COLO829 (cell line): ENCODE measurements around the gene ZNF286A.
"Not testable (repeated sequence)": the region's sequence is repeated elsewhere in the genome, so short reads cannot be mapped to it uniquely, and the experiment has no call there.

Experiments used
- DNase-seq: peaks from one replicate; pipeline ENCODE4 v3.0.0; 2012; ENCODE audit warnings: low spot score

ZNF286A gene

GRCh38 chr17:15699937-15700336 lies 385 bp downstream of the ZNF286A start:
- DNase-seq = not testable (repeated sequence)

DNA sequence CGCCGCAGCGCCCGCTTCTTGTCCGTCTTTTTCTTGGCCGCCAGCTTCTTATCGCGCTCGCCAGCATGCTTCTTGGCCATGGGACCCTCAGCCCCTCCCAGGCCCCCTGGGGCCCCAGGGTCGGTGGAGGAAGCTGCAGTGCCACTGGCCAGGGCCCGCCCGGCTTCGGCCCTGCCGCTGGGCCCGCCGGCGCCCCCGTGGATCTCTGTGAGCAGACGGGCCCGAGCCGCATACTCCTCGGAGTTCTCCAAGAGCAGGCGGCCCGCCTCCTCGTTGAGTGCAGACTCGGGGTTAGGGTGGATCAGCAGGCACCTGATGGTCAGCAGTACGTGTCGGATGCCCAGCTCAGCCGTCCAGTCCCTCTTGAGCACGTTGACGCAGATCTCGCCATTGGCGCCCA lies 4.7 kb downstream of the ZNF286A start:
- DNase-seq = not testable (repeated sequence)

DNA sequence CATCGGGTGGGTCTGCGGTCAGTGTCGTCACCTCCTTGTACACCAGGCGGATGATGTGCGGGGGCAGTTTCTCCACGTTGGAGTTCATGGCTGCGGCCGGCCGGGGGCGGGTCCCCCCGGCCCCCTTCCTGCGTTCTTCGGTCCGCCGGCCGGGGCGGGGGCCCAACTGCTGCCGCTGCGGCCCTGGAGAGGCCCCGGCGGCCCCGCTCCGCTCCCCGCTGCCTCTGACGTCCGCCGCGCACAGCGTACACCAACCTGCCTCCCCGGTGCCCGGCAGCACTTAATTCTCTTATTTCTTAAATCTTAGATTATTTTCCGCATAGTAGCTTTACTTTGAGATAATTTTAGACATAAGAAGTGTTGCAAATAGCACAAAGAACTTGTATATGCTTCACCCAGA lies 5.3 kb downstream of the ZNF286A start:
- DNase-seq = not testable (repeated sequence)

DNA sequence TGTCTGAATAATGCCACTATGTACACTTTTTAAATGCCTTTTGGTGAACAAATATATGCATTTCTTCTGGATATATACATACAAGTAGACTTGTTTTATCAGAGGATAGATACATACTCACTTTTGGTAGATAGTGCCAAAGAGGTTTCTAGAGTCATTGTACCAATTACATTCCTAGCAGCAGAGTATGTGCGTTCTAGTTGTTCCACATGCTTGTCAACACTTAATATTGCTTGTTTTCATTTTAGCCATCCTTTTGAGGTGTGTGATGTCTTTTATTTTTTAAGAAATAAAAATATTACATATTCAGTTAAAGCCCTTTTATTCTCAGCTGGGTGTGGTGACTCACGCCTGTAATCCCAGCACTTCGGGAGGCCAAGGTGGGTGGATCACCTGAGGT lies 9.3 kb downstream of the ZNF286A start:
- not testable (repeated sequence) for DNase-seq

DNA sequence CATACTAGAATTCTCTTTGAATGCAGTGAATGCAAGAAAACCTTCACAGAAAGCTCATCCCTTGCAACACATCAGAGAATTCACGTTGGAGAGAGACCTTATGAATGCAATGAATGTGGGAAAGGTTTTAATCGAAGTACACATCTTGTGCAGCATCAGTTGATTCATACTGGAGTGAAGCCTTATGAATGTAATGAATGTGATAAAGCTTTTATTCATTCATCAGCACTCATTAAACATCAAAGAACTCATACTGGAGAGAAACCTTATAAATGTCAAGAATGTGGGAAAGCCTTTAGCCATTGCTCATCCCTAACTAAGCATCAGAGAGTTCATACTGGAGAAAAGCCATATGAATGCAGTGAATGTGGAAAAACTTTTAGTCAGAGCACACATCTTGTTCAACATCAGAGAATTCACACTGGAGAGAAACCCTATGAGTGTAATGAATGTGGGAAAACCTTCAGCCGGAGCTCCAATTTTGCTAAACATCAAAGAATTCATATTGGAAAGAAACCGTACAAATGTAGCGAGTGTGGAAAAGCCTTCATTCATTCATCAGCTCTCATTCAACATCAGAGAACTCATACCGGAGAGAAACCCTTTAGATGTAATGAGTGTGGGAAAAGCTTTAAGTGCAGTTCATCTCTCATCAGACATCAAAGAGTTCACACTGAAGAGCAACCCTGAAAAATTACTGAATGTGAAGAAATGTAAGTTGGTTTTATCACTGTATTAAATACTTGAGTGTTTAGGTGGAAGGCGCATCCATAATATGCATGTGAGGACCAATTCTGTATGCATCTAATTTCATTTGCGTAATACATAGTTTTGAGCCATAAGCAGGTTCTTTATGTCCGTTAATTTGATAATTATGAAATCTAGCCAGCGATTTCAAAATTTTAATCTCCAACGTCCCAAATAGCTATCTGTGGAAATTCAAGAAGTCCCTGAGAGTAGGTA lies 17.3 kb downstream of the ZNF286A start:
- DNase-seq = not testable (repeated sequence)

DNA sequence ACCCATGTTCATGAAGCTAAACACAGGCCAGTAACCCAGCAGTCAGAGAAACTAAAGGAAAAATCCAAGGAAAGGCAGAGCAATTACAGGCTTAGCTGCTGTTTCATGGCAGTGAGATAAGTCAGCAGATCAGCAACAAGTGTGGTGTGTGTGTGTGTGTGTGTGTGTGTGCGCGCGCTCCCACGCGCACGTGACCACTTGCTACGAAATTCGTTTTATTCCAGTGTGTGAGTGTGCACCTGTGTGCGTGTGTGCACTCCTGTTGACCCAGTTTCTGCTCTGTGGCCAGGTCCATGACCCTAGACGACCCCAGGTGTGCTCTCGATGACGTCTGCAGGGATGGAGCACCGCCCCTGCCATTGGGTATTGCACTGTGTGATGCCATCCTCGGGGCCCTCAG lies 31.0 kb downstream of the ZNF286A start:
- DNase-seq = not testable (repeated sequence)

DNA sequence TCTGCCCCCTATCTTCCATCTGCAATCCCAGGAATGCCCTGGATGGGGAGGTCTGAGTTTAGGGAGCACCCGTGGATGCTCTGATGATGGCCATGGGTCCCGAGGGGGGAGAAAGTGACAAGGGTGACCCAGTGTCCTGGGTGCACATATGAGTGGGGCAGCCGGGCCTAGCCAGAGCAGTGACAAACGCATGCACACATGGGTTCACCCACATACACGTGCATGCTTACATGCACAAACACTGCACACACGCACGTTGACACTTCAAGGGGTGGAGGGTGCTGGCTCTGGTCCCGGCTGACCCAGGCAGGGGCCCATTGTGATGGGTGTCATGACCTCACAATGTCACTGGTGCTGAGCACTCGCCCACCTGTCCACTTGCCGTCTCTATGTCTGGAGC lies 32.3 kb downstream of the ZNF286A start, which contains the start of gene TBC1D26:
TBC1D26 (plus strand) TSS at position 384 of the 400 bp plus-strand sequence. CDS start 3,066 bp downstream, outside the sequence.
- not testable (repeated sequence) for DNase-seq

DNA sequence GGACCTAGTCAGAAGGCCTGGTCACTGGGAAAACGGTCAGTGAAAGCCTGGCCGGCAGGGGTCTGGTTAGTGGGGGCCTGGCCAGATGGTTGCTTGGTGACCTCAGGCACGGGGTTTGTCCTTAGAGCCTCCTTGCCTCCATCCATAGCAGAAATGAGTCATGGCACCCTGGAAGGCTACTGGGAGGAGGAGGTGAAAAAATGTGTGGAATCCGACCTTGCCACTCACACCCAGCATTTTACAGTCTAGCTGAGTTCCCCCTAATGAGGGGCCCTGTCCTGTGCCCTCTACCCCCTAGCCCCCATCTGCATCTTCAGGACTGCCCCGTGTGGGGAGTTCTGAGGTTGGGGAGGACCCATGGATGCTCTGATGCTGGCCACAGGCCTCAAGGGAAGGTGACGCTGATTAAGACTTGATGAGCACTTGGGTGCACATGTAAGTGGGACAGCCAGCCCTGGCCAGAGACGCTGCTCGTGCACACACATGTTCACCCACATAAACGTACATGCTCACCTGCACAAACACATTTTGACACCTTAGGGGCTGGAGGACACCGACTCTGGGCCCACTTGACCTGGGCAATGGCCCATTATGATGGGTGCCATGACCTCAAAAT lies 33.7 kb downstream of the ZNF286A start:
- not testable (repeated sequence) for DNase-seq

GRCh38 chr17:15736578-15736977 lies 37.0 kb downstream of the ZNF286A start:
- DNase-seq = not testable (repeated sequence)

GRCh38 chr17:15738066-15738465 lies 38.5 kb downstream of the ZNF286A start:
- no peak for DNase-seq

- not testable (repeated sequence) for DNase-seq
Observed at GRCh38 chr17:15739259-15739658, 39.7 kb downstream of the ZNF286A start.

GRCh38 chr17:15740041-15740440 lies 40.5 kb downstream of the ZNF286A start:
- not testable (repeated sequence) for DNase-seq

DNA sequence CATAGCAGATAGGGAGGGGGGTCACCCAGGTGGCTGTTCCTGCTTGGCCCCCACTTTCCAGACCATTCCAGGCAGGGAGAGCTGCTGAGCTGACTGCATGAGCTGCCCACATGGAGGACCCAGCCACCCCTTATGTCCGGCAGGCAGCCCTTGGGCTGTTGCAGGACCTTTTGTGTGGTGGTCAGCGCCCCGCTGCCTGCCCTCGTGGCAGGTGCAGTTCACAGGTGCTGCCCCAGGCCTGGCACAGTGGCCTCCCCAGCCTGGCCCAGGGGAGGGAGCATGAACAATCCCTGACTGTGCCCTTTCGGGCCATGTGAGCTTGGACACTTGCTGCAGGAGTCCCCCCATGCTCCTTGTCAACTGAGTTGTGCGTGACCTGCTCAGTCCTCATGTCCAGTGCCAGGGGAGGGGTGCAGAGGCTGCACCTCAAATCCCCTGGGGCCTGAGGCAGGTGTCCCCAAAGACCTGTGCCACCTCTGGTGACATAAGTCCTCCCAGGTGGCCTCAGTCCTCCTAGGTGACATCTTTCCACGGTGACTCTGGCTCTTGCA lies 41.1 kb downstream of the ZNF286A start:
- no peak for DNase-seq

GRCh38 chr17:15741624-15742023 lies 42.1 kb downstream of the ZNF286A start:
- no peak for DNase-seq

- no peak for DNase-seq
Observed at GRCh38 chr17:15742051-15742795, 42.7 kb downstream of the ZNF286A start.

GRCh38 chr17:15742921-15743320 lies 43.4 kb downstream of the ZNF286A start:
- DNase-seq = no peak

GRCh38 chr17:15744074-15744676 lies 44.6 kb downstream of the ZNF286A start:
- DNase-seq = no peak

- DNase-seq = no peak
Observed at GRCh38 chr17:15744885-15745284, 45.3 kb downstream of the ZNF286A start.

- DNase-seq = not testable (repeated sequence)
Observed at GRCh38 chr17:15749403-15749802, 49.9 kb downstream of the ZNF286A start.

- DNase-seq = not testable (repeated sequence)
Observed at GRCh38 chr17:15768865-15769533, 69.4 kb downstream of the ZNF286A start.
